Caco-2 (cell line): ENCODE measurements around the gene SLC22A23. TPM values are rescaled to one million over a fixed set of nuclear protein-coding genes. Genes with fewer than 3 reads are reported as not detected.

ENCODE experiments used
- BruUV-seq: library from RNA; stranded (reverse); fragments of 400-500 nt; replicated peaks from 2 replicates; lab custom pipeline; 2021; lab: Mats Ljungman, UMichigan
- CTCF ChIA-PET: fragments of 300-600 bp; sonication (Branson Sonifier 250); formaldehyde crosslinking; loops from one replicate; lab custom pipeline; 2022; ENCODE audit warnings: antibody characterized with exemption; lab: Charles Lee
- POLR2A ChIA-PET: fragments of 300-600 bp; sonication (Branson Sonifier 250); formaldehyde crosslinking; loops from one replicate; lab custom pipeline; 2022; ENCODE audit warnings: antibody characterized with exemption; lab: Charles Lee
- DNase-seq, 2 experiments: peaks; one replicate each; pipeline versions ENCODE4 v3.0.0 to v3.0.0-alpha.2; 2020 to 2022
- H3K27me3 ChIP-seq: replicated peaks from 2 replicates; pipeline ENCODE4 v1.6.0; 2011; ENCODE audit warnings: low read length; ENCODE audit not compliant: control insufficient read depth, insufficient read depth
- H3K36me3 ChIP-seq: 2 replicates; pipeline ENCODE4 v1.5.1; 2011; ENCODE audit warnings: low read length; ENCODE audit not compliant: control insufficient read depth, insufficient read depth
- H3K4me1 ChIP-seq: fragments of 250-450 bp; sonication (Bioruptor Pico); 2 replicates; pipeline ENCODE4 v1.5.1; 2020; ENCODE audit warnings: mild to moderate bottlenecking
- H3K4me3 ChIP-seq: 2 replicates; pipeline ENCODE4 v1.5.1; 2011; ENCODE audit warnings: low read depth, mild to moderate bottlenecking, control low read depth, low read length
- H3K9me3 ChIP-seq: fragments of 250-450 bp; sonication (Bioruptor Pico); 2 replicates; pipeline ENCODE4 v1.5.1; 2020; ENCODE audit warnings: mild to moderate bottlenecking, moderate library complexity
- H3K27ac Mint-ChIP-seq: one replicate; pipeline ENCODE4 v1.8.0; 2022; ENCODE audit warnings: mixed read lengths; ENCODE audit not compliant: unreplicated experiment
- H3K27me3 Mint-ChIP-seq: one replicate; pipeline ENCODE4 v1.8.0; 2022; ENCODE audit warnings: mixed read lengths; ENCODE audit not compliant: insufficient read depth, unreplicated experiment
- H3K36me3 Mint-ChIP-seq: one replicate; pipeline ENCODE4 v1.8.0; 2022; ENCODE audit warnings: mild to moderate bottlenecking, mixed read lengths; ENCODE audit not compliant: insufficient read depth, unreplicated experiment
- H3K4me1 Mint-ChIP-seq: one replicate; pipeline ENCODE4 v1.8.0; 2022; ENCODE audit warnings: low read depth, mixed read lengths; ENCODE audit not compliant: unreplicated experiment
- H3K4me3 Mint-ChIP-seq: one replicate; pipeline ENCODE4 v1.8.0; 2022; ENCODE audit warnings: mild to moderate bottlenecking, moderate library complexity, mixed read lengths; ENCODE audit not compliant: unreplicated experiment
- H3K9me3 Mint-ChIP-seq: one replicate; pipeline ENCODE4 v1.8.0; 2022; ENCODE audit warnings: mixed read lengths; ENCODE audit not compliant: unreplicated experiment
- CTCF ChIP-seq, 2 experiments: fragments of 200-600 bp in 1 of 2; IDR thresholded peaks; 1 replicate in 1 of 2; 2 replicates in 1 of 2; pipeline versions ENCODE4 v1.5.1 to v1.8.0; 2011 to 2022; ENCODE audit warnings: antibody characterized with exemption in 1 of 2, control low read depth in 1 of 2, inconsistent platforms in 1 of 2, low read depth in 1 of 2, low read length in 1 of 2, mild to moderate bottlenecking in 1 of 2, moderate library complexity in 1 of 2; ENCODE audit not compliant: insufficient read depth in 1 of 2, severe bottlenecking in 1 of 2, unreplicated experiment in 1 of 2
- intact Hi-C: fragments of 100-400 bp; cut with micrococcal nuclease; formaldehyde crosslinking; loops from one replicate; pipeline ENCODE4 v1.10.0; 2022; ENCODE audit not compliant: unreplicated experiment
- total RNA-seq: library from RNA; stranded (reverse); gene quantifications from 2 replicates; pipeline ENCODE4 v1.2.3, GENCODE V29; 2022

The SLC22A23 gene
- total RNA-seq, 1 experiment from 2014 or later: 45.5 TPM

DNA sequence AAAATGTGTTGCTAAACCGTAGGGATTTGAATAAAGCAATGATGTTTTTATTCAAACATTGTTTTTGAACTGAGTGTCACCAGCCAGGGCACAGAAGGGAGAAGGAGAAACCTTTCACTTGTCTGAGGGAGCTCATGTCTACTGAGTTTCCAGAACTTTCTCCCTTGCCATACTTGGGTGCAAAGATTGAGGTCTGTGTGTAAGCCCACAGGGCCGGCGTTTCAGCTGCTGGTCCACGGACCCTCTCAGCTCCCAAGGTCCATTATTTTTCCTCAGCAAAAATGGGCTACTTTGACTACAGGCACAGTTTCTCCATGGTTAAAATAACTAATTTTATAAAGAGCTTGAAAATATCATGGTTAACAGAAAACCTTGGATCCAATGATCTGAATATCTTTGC is 165.5 kb downstream of the SLC22A23 start:
- no peak for TF ChIP-seq CTCF (IDR thresholded peaks at IDR 0.05; ENCODE audit: insufficient read depth in 1 of 2, low read depth in 1 of 2, low read length in 1 of 2, severe bottlenecking in 1 of 2, unreplicated experiment in 1 of 2)
- H3K4me1 Mint-ChIP-seq: no peaks in the 10 kb centered on the region
- H3K4me3 Mint-ChIP-seq: no peak overlapping the region
- Histone ChIP-seq H3K4me3 (no peak overlapping the region), H3K9me3 (no peaks in the 10 kb centered on the region), H3K36me3 (no peaks in the 10 kb centered on the region; the same call in 1 of the 2 replicates), H3K4me1 (no peaks in the 10 kb centered on the region), H3K27me3 (no peaks in the 10 kb centered on the region)
- DNase-seq: no peak
- POLR2A ChIA-PET: no interaction called here
- BruUV-seq: no TSS peak
- intact Hi-C loops: no loop called here
- H3K36me3 Mint-ChIP-seq: peaks cover 48% of the 10 kb centered on the region
- no peak overlapping the region for H3K27ac Mint-ChIP-seq
- H3K9me3 Mint-ChIP-seq: no peaks in the 10 kb centered on the region
- H3K27me3 Mint-ChIP-seq: no peaks in the 10 kb centered on the region
- CTCF ChIA-PET: no interaction called here

DNA sequence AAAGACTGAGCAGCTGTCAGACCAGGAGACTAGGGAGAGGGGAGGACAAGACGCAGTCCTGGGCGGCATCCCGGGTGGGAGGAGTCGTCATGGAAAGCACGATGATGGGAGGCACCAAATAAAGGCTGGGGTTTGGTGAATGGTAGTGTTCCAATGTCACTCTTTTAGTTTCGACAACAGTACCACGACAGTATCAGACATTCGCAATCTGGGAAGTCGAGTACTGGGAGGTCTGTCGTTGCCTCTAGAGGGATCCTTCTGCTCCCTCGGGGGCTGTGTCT is 166.0 kb downstream of the SLC22A23 start:
- no peaks in the 10 kb centered on the region; the same call in 1 of the 2 replicates for H3K36me3 ChIP-seq
- POLR2A ChIA-PET: no interaction called here
- no peaks in the 10 kb centered on the region for H3K4me1 Mint-ChIP-seq
- DNase-seq: no peak
- no peaks in the 10 kb centered on the region for H3K4me1 ChIP-seq
- H3K36me3 Mint-ChIP-seq: peaks cover 49% of the 10 kb centered on the region
- H3K27me3 Mint-ChIP-seq: no peaks in the 10 kb centered on the region
- no peaks in the 10 kb centered on the region for H3K9me3 ChIP-seq
- intact Hi-C loops: no loop called here
- no TSS peak for BruUV-seq
- CTCF ChIA-PET: no interaction called here
- no peaks in the 10 kb centered on the region for H3K27me3 ChIP-seq
- H3K4me3 ChIP-seq: no peak overlapping the region
- no peak overlapping the region for H3K4me3 Mint-ChIP-seq
- no peak overlapping the region for H3K27ac Mint-ChIP-seq
- no peak for TF ChIP-seq CTCF (IDR thresholded peaks at IDR 0.05; ENCODE audit: insufficient read depth in 1 of 2, low read depth in 1 of 2, low read length in 1 of 2, severe bottlenecking in 1 of 2, unreplicated experiment in 1 of 2)
- no peaks in the 10 kb centered on the region for H3K9me3 Mint-ChIP-seq

- no peaks in the 10 kb centered on the region for H3K4me1 ChIP-seq
- no peak overlapping the region for H3K4me3 Mint-ChIP-seq
- H3K9me3 ChIP-seq: no peaks in the 10 kb centered on the region
- intact Hi-C loops: no loop called here
- no peak overlapping the region for H3K27ac Mint-ChIP-seq
- no TSS peak for BruUV-seq
- CTCF ChIA-PET: interaction anchor here (0.7 kb wide), 1 partner anchor 12 kb away, joined by 4 read pairs; no protein-coding TSS in a partner anchor
- no peaks in the 10 kb centered on the region for H3K27me3 Mint-ChIP-seq
- peaks cover 49% of the 10 kb centered on the region for H3K36me3 Mint-ChIP-seq
- no peak for TF ChIP-seq CTCF (IDR thresholded peaks at IDR 0.05; ENCODE audit: insufficient read depth in 1 of 2, low read depth in 1 of 2, low read length in 1 of 2, severe bottlenecking in 1 of 2, unreplicated experiment in 1 of 2)
- no peaks in the 10 kb centered on the region for H3K9me3 Mint-ChIP-seq
- no peaks in the 10 kb centered on the region for H3K27me3 ChIP-seq
- no peak overlapping the region for H3K4me3 ChIP-seq
- no peaks in the 10 kb centered on the region; the same call in 1 of the 2 replicates for H3K36me3 ChIP-seq
- POLR2A ChIA-PET: no interaction called here
- no peaks in the 10 kb centered on the region for H3K4me1 Mint-ChIP-seq
- no peak for DNase-seq
Observed at GRCh38 chr6:3290149-3290930, 166.5 kb downstream of the SLC22A23 start.
